Pancreas (tissue), 10 donors: ENCODE measurements around the gene IFI27L2. TPM values are rescaled to one million over a fixed set of nuclear protein-coding genes. Genes with fewer than 3 reads are reported as not detected.
A peak's percentile ranks its signal among the peaks of the same experiment; 100 is the strongest.

Experiments used
- ATAC-seq, 4 donors: fragments of 200-7000 bp; cut with Tn5 transposase; one replicate each; pipeline versions ENCODE4 v1.8.0 to v1.9.1; 2020; ENCODE audit warnings: mild to moderate bottlenecking in 4 of 4, moderate library complexity in 4 of 4
- DNase-seq, 6 donors: peaks; one replicate each; pipeline ENCODE4 v3.0.0-alpha.2; 2020
- FAIRE-seq: peaks from 2 replicates; lab custom pipeline; 2012; peaks lifted over from hg19 to GRCh38; lab: Jason Lieb, UNC
- H3K27ac ChIP-seq, 4 donors: fragments of 200-600 bp; sonication (generic); 1 replicate in 3 of 4; 2 replicates in 1 of 4; pipeline versions ENCODE4 v1.5.0 to v1.8.0; 2020
- H3K27me3 ChIP-seq, 4 donors: fragments of 200-600 bp; one replicate each; pipeline ENCODE4 v1.8.0; 2021
- H3K36me3 ChIP-seq, 3 donors: fragments of 200-600 bp; sonication (generic) in 1 of 3; one replicate each; pipeline versions ENCODE4 v1.5.0 to v1.8.0; 2020 to 2021
- H3K4me1 ChIP-seq, 3 donors: fragments of 200-600 bp; one replicate each; pipeline ENCODE4 v1.8.0; 2021
- H3K4me3 ChIP-seq, 4 donors: fragments of 200-600 bp; sonication (generic) in 2 of 4; one replicate each; pipeline versions ENCODE4 v1.5.0 to v1.8.0; 2020 to 2021
- H3K9me3 ChIP-seq, 4 donors: fragments of 200-600 bp; one replicate each; pipeline ENCODE4 v1.8.0; 2021
- WGBS, 2 donors: extraction: QIAGEN DNeasy Blood & Tissue Kit; methylation state at CpG; one replicate each; pipeline ENCODE4 v1.1.7; 2013; 5-methylcytosine and 5-hydroxymethylcytosine counted together
- intact Hi-C, 3 donors: fragments of 100-400 bp; cut with DNase I; formaldehyde crosslinking; loops; one replicate each; pipeline versions ENCODE4 v1.11.1 to v1.14.2; 2022
- polyA plus RNA-seq, 2 donors: library from polyadenylated mRNA; stranded (reverse); fragments of 200-250 nt; gene quantifications; one replicate each; pipeline ENCODE4 v1.2.3, GENCODE V29; 2013
- total RNA-seq, 6 donors: library from RNA; stranded (reverse); fragmentation: NEBNext Ultra II Directional in 4 of 6; extraction: Animal tissue kit (Norgen Biotek cat#: 25700) in 4 of 6; gene quantifications; one replicate each; pipeline versions ENCODE4 v1.2.1 to v1.2.4, GENCODE V29; 2021 to 2023
- TF ChIP-seq, protein P1 (sequence below), 4 donors: fragments of 200-600 bp; sonication (generic) in 3 of 4; IDR thresholded peaks; one replicate each; pipeline versions ENCODE4 v1.5.0 to v1.8.0; 2021; ENCODE audit warnings: antibody characterized with exemption in 4 of 4
- donor health status: healthy with polysubstance abuse.
- donor health status: DM: no; HTN: no; CAD: no; lungs with moderate emphysema.
- donor health status: DM: no; HTN: no; CAD: no.
- donor health status: control.
- donor health status: control.
- donor health status: Bipolar disorder and iron deficiency.
- donor health status: DM: yes; HTN: yes; CAD: no.
- donor health status: DM: no; HTN: no; CAD: no.
- donor health status: DM: no; HTN: no; CAD: no.
- donor health status: DM: yes; HTN: yes; CAD: no.

Gene IFI27L2
- total and polyA plus RNA-seq, 8 donors, result 5.4 to 90.7 (median 16.2) TPM

DNA sequence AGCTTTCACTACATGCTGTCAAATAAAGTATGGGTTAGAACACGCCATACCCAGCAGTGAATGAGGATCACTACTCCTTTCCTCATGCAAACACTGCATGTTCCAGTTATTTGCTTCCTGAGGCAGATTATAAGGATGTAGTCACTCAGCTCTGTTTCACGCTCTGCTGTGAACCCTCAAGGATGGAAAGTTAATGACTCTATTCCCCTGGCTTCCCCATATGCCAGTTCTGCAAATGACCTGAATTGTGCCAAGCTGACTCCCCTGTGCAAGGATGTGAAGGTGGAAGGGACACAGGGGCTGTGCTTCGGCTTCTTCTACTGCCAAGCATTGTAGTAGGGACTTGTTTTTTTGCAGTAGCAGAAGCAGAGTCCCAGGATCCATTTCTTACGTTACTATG lies 41.5 kb downstream of the IFI27L2 start:
- WGBS, 2 donors, result 73 to 89% methylated on average over 4 of the region's 4 CpGs
- ATAC-seq, result no peak
- TF ChIP-seq, protein P1, sequence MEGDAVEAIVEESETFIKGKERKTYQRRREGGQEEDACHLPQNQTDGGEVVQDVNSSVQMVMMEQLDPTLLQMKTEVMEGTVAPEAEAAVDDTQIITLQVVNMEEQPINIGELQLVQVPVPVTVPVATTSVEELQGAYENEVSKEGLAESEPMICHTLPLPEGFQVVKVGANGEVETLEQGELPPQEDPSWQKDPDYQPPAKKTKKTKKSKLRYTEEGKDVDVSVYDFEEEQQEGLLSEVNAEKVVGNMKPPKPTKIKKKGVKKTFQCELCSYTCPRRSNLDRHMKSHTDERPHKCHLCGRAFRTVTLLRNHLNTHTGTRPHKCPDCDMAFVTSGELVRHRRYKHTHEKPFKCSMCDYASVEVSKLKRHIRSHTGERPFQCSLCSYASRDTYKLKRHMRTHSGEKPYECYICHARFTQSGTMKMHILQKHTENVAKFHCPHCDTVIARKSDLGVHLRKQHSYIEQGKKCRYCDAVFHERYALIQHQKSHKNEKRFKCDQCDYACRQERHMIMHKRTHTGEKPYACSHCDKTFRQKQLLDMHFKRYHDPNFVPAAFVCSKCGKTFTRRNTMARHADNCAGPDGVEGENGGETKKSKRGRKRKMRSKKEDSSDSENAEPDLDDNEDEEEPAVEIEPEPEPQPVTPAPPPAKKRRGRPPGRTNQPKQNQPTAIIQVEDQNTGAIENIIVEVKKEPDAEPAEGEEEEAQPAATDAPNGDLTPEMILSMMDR (IDR thresholded peaks at IDR 0.05), result no peak

DNA sequence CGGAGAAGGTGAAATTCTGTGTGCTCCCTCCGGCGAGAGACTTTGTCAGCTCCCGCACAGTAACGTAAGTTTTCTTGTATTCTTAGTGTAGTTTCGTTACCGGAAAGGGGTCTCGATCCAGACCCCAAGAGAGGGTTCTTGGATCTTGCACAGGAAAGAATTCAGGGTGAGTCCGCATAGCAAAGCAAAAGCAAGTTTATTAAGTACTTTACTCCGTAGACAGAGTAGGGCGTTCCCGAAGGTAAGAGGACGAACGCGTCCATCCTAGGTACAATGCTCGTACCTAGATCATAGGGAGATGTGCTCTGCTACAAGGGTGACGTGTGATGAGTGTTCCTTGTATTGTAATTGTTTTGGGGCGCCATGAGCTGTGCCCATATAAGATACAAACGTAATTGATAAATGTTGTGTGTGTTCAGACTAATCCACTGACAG lies 48.0 kb downstream of the IFI27L2 start:
- Histone ChIP-seq H3K27ac (peak overlapping the region; percentile 82 to 93 (median 84)), H3K27me3 (no peaks in the 10 kb centered on the region), H3K9me3 (no peaks in the 10 kb centered on the region), H3K4me3 (peak overlapping the region; percentile 73 to 99 (median 96)), H3K4me1 (peaks cover 0 to 27% (median 25%) of the 10 kb centered on the region in 3 donors), H3K36me3 (peaks cover 0 to 6% (median 0%) of the 10 kb centered on the region in 3 donors)
- intact Hi-C loops, result no loop called here
- DNase-seq (no peak), FAIRE-seq (no peak), ATAC-seq (peak in 3 of 4 donors; percentile 16 to 18 (median 17))
- WGBS, 2 donors, result 1% methylated on average over 19 of the region's 19 CpGs
- TF ChIP-seq, protein P1 (IDR thresholded peaks at IDR 0.05), result no peak

More for the DNA sequence above, 41.5 kb downstream of the IFI27L2 start:
- Histone ChIP-seq H3K27ac (no peak overlapping the region), H3K36me3 (no peaks in the 10 kb centered on the region), H3K4me1 (no peaks in the 10 kb centered on the region), H3K4me3 (no peak overlapping the region), H3K9me3 (no peaks in the 10 kb centered on the region), H3K27me3 (no peaks in the 10 kb centered on the region)
- intact Hi-C loops, result no loop called here
- no peak for FAIRE-seq
- no peak for DNase-seq

DNA sequence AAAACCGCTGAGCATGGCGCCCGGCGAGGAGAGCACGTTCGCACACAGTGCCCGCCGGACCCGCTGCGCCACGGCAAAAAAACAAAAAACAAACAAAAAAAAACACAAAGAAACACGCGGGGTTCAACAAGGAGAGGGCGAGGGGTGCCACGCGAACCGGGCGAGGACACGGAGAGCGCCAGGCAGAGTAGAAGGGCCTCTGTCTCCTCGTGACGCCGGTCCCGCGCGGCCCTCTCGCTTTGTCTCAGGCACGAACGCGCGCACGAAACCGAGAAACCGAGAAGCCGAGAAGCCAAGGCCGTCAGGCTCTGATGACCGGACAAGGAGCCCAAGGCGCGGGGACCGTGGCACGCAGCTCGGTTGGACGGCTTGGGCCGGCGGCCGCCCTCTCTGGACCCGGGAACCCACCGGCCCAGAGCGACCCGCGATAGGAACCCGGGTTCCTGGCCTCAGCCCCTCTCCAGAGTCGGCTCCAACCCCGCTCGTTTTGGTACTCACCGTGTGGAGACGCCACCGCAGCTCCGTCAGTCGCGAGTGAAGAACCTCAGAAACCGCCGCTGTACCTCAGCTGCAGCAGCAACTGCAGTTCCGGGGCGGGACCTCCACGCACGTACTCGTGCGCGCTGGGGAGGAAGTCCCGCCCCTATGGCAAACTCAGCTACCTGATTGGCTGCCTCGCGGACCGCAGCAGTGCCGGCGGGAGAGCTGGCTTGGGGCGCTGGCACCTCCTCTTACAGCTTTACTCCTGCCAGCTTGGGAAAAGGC lies 48.6 kb downstream of the IFI27L2 start, which contains the start of the genes DDX24 and IFI27L1:
DDX24 (minus strand) TSS at position 582 of the 765 bp plus-strand sequence. CDS start 1,460 bp downstream, outside the sequence.
IFI27L1 (plus strand) TSS at position 690 of the 765 bp plus-strand sequence. CDS start 15,628 bp downstream, outside the sequence.
- TF ChIP-seq, protein P1 (IDR thresholded peaks at IDR 0.05), result no peak
- FAIRE-seq (no peak), ATAC-seq (peak; percentile 98 to 100 (median 99)), DNase-seq (peak; percentile 95 to 98 (median 96))
- no peaks in the 10 kb centered on the region for H3K9me3 ChIP-seq
- H3K27ac ChIP-seq, result peak within 1 kb of the TSS; percentile 82 to 93 (median 84)
- H3K4me3 ChIP-seq, result peak within 1 kb of the TSS; percentile 73 to 99 (median 96)
- WGBS, 2 donors, result 0 to 1% methylated on average over 76 to 77 of the region's 77 CpGs
- intact Hi-C loops, result no loop called here
- peaks cover 0 to 30% (median 29%) of the 10 kb centered on the region in 3 donors for H3K4me1 ChIP-seq
- H3K27me3 ChIP-seq, result no peaks in the 10 kb centered on the region
- H3K36me3 ChIP-seq, result peaks cover 0 to 6% (median 0%) of the 10 kb centered on the region in 3 donors

DNA sequence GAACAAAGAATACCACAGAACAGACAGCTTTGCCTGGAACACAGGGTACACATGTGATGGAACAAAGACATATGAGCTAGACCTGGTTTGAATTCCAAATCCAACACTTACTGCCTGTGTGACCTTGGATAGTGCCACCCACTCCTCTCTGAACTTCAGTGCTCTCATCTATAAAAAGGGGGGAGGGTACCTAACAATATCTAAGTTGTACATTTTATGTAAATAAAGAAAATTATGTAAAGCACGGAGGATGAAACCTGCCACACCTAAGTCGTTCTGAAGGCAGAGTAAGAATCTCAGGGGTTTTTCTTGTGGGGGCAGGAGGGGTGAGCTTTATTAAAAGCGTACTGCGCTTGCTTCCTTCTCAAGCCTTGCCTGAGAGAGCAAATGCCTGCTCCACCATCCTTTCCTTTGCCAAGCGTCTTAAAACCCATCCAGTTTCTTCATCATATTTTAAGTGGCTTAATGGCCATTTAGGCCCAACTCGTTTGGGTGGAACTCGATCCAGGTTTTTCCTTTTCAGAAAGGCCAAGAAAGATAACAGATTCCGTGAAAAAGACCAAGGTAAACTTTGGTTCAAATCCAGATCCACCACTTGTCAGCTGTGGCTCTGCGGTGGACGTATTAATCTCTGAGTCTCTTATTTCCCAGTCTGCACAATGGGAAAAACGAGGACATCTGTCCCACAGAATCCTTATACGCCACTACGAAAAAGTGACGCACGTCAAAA lies 49.3 kb downstream of the IFI27L2 start:
- intact Hi-C loops, result no loop called here
- Histone ChIP-seq H3K9me3 (no peaks in the 10 kb centered on the region), H3K4me1 (peaks cover 0 to 30% (median 29%) of the 10 kb centered on the region in 3 donors), H3K27ac (peak overlapping the region; percentile 82 to 93 (median 84)), H3K36me3 (peaks cover 0 to 6% (median 0%) of the 10 kb centered on the region in 3 donors), H3K4me3 (peak overlapping the region; percentile 73 to 99 (median 96)), H3K27me3 (no peaks in the 10 kb centered on the region)
- TF ChIP-seq, protein P1 (IDR thresholded peaks at IDR 0.05), result no peak
- FAIRE-seq (no peak), DNase-seq (no peak), ATAC-seq (peak in 2 of 4 donors; percentile 2 to 4)
- 2 to 3% methylated on average over 15 of the region's 15 CpGs for WGBS, 2 donors
